Activated CD8-positive, alpha-beta memory T cell treated with anti-CD3 and anti-CD28 coated beads for 1 hour (primary cell): Measurements from ENCODE around the gene RPL13.

Experiments
- DNase-seq, 2 donors: peaks; one replicate each; pipeline ENCODE4 v3.0.0-alpha.2; 2020; ENCODE audit warnings: low read depth in 1 of 2; ENCODE audit errors: extremely low read depth in 1 of 2

The RPL13 gene

DNA sequence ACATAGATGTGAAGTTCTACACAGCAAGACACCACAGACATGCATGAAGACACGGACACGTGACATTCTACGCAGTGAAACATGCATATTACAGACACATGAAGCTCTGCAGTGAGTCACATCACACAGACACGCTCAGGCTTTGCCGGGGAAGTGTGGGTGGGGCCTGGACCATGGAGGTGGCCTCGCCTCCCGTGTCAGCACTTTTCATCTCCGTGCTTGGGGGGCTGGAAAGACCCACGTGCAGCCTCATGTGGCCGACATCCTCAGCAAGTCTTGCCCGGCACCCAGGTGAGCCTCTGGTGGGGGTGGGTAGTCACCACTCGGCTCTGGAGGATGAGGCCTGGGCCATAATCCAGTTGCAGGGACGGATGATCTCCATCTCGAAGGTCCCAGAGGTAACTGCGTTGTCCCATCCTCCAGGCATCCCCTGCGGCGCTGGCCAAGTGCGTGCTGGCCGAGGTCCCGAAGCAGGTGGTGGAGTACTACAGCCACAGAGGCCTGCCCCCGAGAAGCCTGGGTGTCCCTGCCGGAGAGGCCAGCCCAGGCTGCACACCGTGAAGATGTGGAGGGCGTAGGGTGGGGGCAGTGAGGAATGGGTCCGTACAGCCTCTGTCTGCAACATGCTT lies 35.7 kb downstream of the RPL13 start:
- DNase-seq: no peak

GRCh38 chr16:89596957-89597649 lies 36.6 kb downstream of the RPL13 start:
- no peak for DNase-seq

GRCh38 chr16:89598199-89598598 lies 37.7 kb downstream of the RPL13 start:
- no peak for DNase-seq

DNA sequence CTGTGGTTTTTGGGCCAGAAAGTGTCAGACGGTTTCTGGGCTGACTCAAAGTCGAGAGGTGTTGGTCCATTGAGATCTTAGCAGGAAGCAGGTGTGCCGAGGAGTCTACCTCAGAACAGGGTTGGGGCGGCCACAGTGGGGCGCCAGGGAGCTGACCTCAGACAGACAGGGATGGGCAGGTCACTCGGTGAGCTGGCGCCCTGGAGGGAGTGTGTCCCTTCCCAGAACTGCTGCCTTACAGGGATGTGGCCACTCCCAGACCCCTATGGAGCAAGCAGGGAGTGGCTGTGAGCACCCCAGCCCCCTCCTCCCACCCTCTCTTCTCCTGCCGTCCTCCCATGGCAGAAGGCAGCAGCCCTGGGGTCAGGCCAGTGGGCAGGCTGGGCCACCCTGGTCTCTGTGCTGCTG lies 39.0 kb downstream of the RPL13 start:
- peak in 1 of 2 donors; percentile 25 for DNase-seq

GRCh38 chr16:89599902-89600301 lies 39.4 kb downstream of the RPL13 start:
- no peak for DNase-seq

- no peak for DNase-seq
These were observed 39.9 kb downstream of the RPL13 start for GRCh38 chr16:89600427-89600826.

- no peak for DNase-seq
These were observed 40.5 kb downstream of the RPL13 start for GRCh38 chr16:89600956-89601355.

DNA sequence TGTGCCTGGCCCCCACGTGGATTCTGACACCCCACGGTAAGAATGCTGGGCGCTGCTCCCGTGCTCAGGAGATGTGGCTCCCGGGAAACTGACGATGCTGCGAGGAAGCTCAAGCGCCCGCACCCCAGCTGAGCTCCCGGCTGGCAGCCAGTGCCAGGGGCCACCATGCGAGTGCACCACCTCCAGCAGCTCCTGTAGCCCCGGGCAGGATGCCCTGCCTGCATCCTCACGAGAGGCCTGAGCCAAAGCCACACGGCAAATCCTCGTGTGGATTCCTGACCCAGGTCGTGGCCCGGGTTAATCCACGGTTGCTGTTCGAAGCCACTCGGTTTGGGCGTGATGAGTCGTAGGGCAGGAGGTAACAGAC lies 41.4 kb downstream of the RPL13 start:
- no peak for DNase-seq

DNA sequence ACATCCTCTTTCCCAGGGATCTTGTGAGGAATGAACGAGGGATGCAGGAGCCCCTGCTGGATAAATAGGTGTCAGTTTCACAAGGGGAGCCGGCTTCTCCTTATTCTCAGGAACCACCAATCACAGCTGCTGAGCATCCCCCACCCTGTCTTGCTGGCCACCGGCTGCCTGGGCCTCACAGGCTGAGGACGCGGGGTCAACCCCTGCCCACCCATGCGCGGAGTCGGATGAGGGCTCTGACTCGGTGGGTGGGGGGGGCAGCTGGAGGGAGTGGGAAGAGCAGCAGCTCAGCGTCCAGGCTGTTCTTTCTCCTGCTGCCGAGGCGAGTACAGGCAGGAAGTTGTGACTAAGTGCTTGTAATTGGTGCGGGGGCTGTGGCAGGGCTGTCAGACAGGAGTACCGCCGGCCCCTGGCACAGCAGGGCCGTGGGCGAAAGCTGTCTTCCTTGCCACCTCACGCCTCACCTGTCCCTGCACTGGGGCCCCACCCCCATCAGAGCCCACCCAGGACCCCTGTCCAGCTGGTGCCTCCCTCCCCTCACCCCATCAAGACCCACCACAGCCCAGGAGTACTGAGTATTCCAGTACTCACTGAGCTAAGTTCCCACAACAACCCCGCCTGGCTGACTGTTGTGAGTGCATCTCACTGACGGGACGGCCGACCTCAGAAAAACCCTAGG lies 41.9 kb downstream of the RPL13 start:
- peak; percentile 30 to 36 for DNase-seq

- no peak for DNase-seq
These were observed 42.6 kb downstream of the RPL13 start for GRCh38 chr16:89602952-89603590.

- no peak for DNase-seq
These were observed 44.3 kb downstream of the RPL13 start for GRCh38 chr16:89604764-89605163.

DNA sequence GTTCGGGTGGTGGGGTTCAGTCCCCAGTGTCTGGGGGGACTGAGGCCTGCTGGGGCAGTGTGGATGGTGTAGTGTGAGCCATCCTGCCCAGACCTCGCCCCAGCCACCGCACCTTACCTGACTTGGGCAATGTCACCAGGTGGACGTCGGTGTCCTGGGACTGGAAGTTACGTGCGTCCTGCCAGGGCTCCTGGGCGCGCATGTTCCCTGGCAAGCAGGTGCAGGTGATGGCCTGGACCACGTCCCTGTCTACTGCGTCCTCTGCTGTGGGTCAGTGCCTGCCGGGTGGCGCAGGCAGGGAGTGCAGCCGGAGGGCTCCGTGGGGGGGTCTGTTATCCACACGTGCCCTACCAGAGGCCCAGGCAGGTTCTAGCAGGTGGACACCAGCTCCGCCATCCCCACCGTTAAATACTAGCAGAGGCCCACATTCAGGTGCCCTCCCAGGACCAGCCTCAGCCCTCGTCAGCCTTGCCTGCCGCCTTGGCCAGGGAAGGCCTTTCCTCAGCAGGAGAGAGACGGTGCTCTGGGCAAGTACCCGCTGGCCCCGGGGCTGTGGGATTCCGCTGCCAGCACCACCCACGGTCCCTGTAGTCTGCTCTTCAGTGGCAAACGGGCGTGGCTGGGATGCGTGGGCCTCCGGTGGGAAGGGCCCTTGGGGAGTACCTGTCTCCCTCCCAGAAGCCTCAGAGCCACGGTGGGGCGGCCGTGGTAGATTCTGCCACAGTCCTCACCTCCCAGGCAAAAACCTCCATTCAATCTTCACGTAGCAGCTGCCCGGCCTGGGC lies 44.9 kb downstream of the RPL13 start:
- no peak for DNase-seq

- DNase-seq: no peak
These were observed 45.5 kb downstream of the RPL13 start for GRCh38 chr16:89606006-89606405.

GRCh38 chr16:89607453-89607852 lies 47.0 kb downstream of the RPL13 start:
- no peak for DNase-seq

GRCh38 chr16:89607937-89608740 lies 47.7 kb downstream of the RPL13 start:
- DNase-seq: no peak

GRCh38 chr16:89610108-89610453 lies 49.6 kb downstream of the RPL13 start:
- DNase-seq: no peak

GRCh38 chr16:89612415-89613166 lies 52.1 kb downstream of the RPL13 start:
- no peak for DNase-seq

DNA sequence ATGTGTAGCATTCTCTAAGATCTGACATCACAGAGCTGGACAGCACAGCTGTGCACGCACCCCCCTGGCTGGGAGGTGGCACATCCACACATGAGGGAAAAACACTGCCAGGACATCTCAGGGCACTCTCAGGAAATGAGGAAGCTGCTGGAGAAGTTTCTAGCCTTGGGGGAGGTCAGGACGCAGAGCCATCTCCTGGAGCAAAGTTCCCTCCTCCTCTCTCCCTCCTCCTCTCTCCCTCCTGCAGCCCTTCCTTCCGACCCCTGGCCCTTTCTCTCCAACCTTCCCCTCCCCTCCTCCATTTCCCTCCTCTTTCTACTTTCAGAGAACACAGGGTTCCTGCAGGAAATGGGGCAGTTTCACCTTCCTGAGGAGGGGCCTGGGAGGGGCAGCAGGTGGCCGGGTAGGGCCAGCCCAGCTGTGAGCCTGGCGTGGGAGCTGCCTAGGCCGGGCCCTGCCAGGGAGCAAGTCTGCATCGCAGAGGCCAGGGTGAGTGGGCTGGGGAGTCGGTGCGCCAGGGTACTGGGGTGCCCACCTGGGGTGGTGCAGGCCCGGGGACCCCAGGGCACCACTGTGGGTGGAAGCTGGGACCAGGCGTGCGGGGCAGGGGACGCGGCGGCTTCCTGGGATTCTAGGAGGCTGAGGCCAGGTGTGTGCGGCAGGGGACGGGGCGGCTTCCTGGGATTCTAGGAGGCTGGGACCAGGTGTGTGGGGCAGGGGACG lies 52.9 kb downstream of the RPL13 start, which contains the start of gene DPEP1:
TSS of gene DPEP1 (plus strand) at position 412 of the 723 bp plus-strand sequence. CDS start 16,769 bp downstream, outside the sequence.
- DNase-seq: no peak
